Activated naive CD4-positive, alpha-beta T cell treated with anti-CD3 and anti-CD28 coated beads, Interleukin-2, amount 50 U/mL, for 24 hours (primary cell): ENCODE measurements around the gene CAPZA3.
"Not testable (repeated sequence)": the region's sequence is repeated elsewhere in the genome, so short reads cannot be mapped to it uniquely, and the experiment has no call there.

ENCODE experiments used
- H3K27ac Mint-ChIP-seq: one replicate; pipeline ENCODE4 v1.8.0; 2021; ENCODE audit warnings: mild to moderate bottlenecking, mixed read lengths
- H3K27me3 Mint-ChIP-seq: one replicate; pipeline ENCODE4 v1.8.0; 2021; ENCODE audit warnings: mixed read lengths
- H3K36me3 Mint-ChIP-seq: one replicate; pipeline ENCODE4 v1.8.0; 2021; ENCODE audit warnings: mixed read lengths
- H3K4me1 Mint-ChIP-seq: one replicate; pipeline ENCODE4 v1.8.0; 2021; ENCODE audit warnings: mixed read lengths
- H3K4me3 Mint-ChIP-seq: one replicate; pipeline ENCODE4 v1.8.0; 2021; ENCODE audit warnings: mild to moderate bottlenecking, mixed read lengths
- H3K9me3 Mint-ChIP-seq: one replicate; pipeline ENCODE4 v1.8.0; 2021; ENCODE audit warnings: mixed read lengths

Gene CAPZA3

GRCh38 chr12:18747895-18748294 lies 10.0 kb downstream of the CAPZA3 start:
- Mint-ChIP-seq H3K27me3 (no peaks in the 10 kb centered on the region), H3K27ac (no peak overlapping the region), H3K4me1 (no peaks in the 10 kb centered on the region), H3K9me3 (no peaks in the 10 kb centered on the region), H3K36me3 (no peaks in the 10 kb centered on the region), H3K4me3 (no peak overlapping the region)

GRCh38 chr12:18749386-18749957 lies 11.6 kb downstream of the CAPZA3 start:
- Mint-ChIP-seq H3K27me3 (no peaks in the 10 kb centered on the region), H3K4me3 (no peak overlapping the region), H3K4me1 (no peaks in the 10 kb centered on the region), H3K36me3 (no peaks in the 10 kb centered on the region), H3K27ac (no peak overlapping the region), H3K9me3 (no peaks in the 10 kb centered on the region)

GRCh38 chr12:18750085-18750484 lies 12.2 kb downstream of the CAPZA3 start:
- H3K4me1 Mint-ChIP-seq: no peaks in the 10 kb centered on the region
- H3K9me3 Mint-ChIP-seq: no peaks in the 10 kb centered on the region
- no peak overlapping the region for H3K27ac Mint-ChIP-seq
- no peaks in the 10 kb centered on the region for H3K36me3 Mint-ChIP-seq
- no peak overlapping the region for H3K4me3 Mint-ChIP-seq
- H3K27me3 Mint-ChIP-seq: no peaks in the 10 kb centered on the region

GRCh38 chr12:18751866-18752265 lies 13.9 kb downstream of the CAPZA3 start:
- Mint-ChIP-seq H3K27me3 (no peaks in the 10 kb centered on the region), H3K27ac (no peak overlapping the region), H3K36me3 (no peaks in the 10 kb centered on the region), H3K9me3 (no peaks in the 10 kb centered on the region), H3K4me1 (no peaks in the 10 kb centered on the region), H3K4me3 (no peak overlapping the region)

- Mint-ChIP-seq H3K9me3 (no peaks in the 10 kb centered on the region), H3K36me3 (no peaks in the 10 kb centered on the region), H3K4me1 (no peaks in the 10 kb centered on the region), H3K27me3 (no peaks in the 10 kb centered on the region), H3K4me3 (no peak overlapping the region), H3K27ac (no peak overlapping the region)
Observed at GRCh38 chr12:18752280-18752920, 14.5 kb downstream of the CAPZA3 start.

GRCh38 chr12:18752947-18753346 lies 15.0 kb downstream of the CAPZA3 start:
- H3K36me3 Mint-ChIP-seq: no peaks in the 10 kb centered on the region
- H3K4me1 Mint-ChIP-seq: no peaks in the 10 kb centered on the region
- H3K9me3 Mint-ChIP-seq: no peaks in the 10 kb centered on the region
- no peaks in the 10 kb centered on the region for H3K27me3 Mint-ChIP-seq
- no peak overlapping the region for H3K27ac Mint-ChIP-seq
- H3K4me3 Mint-ChIP-seq: no peak overlapping the region

GRCh38 chr12:18753481-18754123 lies 15.7 kb downstream of the CAPZA3 start:
- Mint-ChIP-seq H3K4me1 (no peaks in the 10 kb centered on the region), H3K9me3 (no peaks in the 10 kb centered on the region), H3K27me3 (no peaks in the 10 kb centered on the region), H3K4me3 (no peak overlapping the region), H3K27ac (no peak overlapping the region), H3K36me3 (no peaks in the 10 kb centered on the region)

- H3K36me3 Mint-ChIP-seq: no peaks in the 10 kb centered on the region
- no peak overlapping the region for H3K27ac Mint-ChIP-seq
- H3K4me3 Mint-ChIP-seq: no peak overlapping the region
- H3K27me3 Mint-ChIP-seq: no peaks in the 10 kb centered on the region
- H3K4me1 Mint-ChIP-seq: no peaks in the 10 kb centered on the region
- H3K9me3 Mint-ChIP-seq: no peaks in the 10 kb centered on the region
Observed at GRCh38 chr12:18754124-18754707, 16.3 kb downstream of the CAPZA3 start.

GRCh38 chr12:18755341-18755740 lies 17.4 kb downstream of the CAPZA3 start:
- H3K4me1 Mint-ChIP-seq: no peaks in the 10 kb centered on the region
- no peak overlapping the region for H3K27ac Mint-ChIP-seq
- H3K36me3 Mint-ChIP-seq: no peaks in the 10 kb centered on the region
- H3K27me3 Mint-ChIP-seq: no peaks in the 10 kb centered on the region
- no peak overlapping the region for H3K4me3 Mint-ChIP-seq
- no peaks in the 10 kb centered on the region for H3K9me3 Mint-ChIP-seq

GRCh38 chr12:18766479-18766878 lies 28.6 kb downstream of the CAPZA3 start:
- H3K4me3 Mint-ChIP-seq, H3K36me3 Mint-ChIP-seq, H3K27ac Mint-ChIP-seq, H3K27me3 Mint-ChIP-seq, H3K4me1 Mint-ChIP-seq: not testable (repeated sequence)
- peaks cover 13% of the 10 kb centered on the region for H3K9me3 Mint-ChIP-seq

GRCh38 chr12:18782827-18783226 lies 44.9 kb downstream of the CAPZA3 start:
- H3K4me1 Mint-ChIP-seq: no peaks in the 10 kb centered on the region
- H3K36me3 Mint-ChIP-seq: no peaks in the 10 kb centered on the region
- no peak overlapping the region for H3K4me3 Mint-ChIP-seq
- peaks cover 19% of the 10 kb centered on the region for H3K9me3 Mint-ChIP-seq
- no peak overlapping the region for H3K27ac Mint-ChIP-seq
- no peaks in the 10 kb centered on the region for H3K27me3 Mint-ChIP-seq

- H3K4me1 Mint-ChIP-seq, H3K27me3 Mint-ChIP-seq, H3K36me3 Mint-ChIP-seq, H3K27ac Mint-ChIP-seq, H3K4me3 Mint-ChIP-seq: not testable (repeated sequence)
- H3K9me3 Mint-ChIP-seq: peaks cover 14% of the 10 kb centered on the region
Observed at GRCh38 chr12:18785465-18785864, 47.5 kb downstream of the CAPZA3 start.
